HG03045 (cell line): ENCODE data around the gene CARNS1.
A peak's percentile ranks its signal among the peaks of the same experiment; 100 is the strongest.

Experiments
- ATAC-seq: cut with Tn5 transposase; IDR thresholded peaks from one replicate; pipeline ENCODE4 v1.9.1; 2021; ENCODE audit warnings: mild to moderate bottlenecking, moderate library complexity; ENCODE audit not compliant: unreplicated experiment

Gene CARNS1

DNA sequence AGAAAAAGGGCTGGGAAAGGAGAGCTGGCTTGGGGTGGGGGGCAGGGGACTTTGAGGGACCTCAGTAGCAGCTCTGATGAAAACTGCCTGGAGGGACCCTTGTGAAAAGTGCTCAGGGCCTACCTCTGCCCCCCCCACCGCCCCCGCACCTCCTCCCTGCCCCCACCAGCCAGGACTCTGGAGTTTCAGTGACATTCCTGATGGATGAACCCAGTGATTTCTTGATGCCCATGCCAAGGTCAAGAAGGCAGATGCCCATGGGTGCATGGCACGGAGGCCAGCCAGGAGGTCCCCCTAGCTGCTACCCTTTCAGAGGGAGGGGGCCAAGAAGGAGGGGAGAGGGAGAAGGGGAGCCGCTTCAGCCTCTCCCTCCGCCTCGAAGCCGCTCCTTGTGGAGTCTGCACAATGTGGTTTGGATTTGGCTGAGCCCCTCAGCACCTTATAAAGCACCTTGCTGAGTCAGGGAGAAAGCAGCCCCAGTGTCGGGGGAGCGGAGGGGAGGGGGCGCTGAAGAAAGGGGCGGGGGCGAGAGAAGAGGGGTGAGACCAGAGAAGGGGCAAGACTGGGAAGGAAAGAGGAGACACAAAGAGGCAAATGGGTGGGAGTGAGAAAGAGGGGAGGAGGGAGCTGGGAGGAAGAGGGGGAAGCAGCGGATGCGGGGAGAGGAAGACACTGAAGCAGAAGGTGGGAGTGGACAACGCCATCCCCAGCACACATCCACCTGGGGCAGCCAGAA is 40.0 kb upstream of the CARNS1 start:
- ATAC-seq = no peak

DNA sequence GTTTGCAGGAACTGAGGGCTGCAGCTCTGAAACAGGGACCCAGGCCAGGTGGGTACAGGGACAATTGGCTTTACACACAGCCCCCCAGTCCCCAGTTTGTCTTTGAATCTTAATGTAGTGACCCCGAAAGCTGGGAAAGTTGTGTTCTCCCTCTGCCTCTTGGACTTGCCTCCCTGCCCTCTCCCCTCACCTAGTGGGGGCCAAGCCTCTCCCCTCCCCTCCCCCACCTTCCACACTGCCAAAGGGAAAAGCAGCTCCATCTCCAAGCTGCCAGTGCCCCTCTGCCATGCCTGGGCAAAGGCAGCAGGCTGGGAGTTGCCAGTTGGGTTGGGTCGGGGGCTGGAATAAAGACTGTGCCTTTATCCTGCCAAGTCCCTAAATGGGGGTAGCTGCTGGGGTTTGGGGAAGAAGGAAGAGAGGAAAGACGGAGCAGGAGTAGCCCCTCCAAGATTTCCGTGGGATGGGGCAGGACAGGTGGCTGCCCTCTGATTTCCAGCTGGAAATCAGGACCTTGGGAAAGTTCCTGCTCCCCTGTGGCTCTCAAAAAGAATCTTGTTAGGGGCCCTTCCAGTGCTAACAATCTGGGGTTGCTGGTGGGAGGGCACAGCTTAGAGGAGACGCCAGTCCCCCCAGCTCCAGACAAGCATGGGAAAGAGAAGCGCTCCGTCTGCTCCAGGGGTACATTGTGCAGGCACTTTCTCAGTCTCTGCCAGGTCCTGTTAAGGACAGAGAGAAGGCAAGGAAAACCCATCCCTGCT is 39.2 kb upstream of the CARNS1 start:
- ATAC-seq = no peak

DNA sequence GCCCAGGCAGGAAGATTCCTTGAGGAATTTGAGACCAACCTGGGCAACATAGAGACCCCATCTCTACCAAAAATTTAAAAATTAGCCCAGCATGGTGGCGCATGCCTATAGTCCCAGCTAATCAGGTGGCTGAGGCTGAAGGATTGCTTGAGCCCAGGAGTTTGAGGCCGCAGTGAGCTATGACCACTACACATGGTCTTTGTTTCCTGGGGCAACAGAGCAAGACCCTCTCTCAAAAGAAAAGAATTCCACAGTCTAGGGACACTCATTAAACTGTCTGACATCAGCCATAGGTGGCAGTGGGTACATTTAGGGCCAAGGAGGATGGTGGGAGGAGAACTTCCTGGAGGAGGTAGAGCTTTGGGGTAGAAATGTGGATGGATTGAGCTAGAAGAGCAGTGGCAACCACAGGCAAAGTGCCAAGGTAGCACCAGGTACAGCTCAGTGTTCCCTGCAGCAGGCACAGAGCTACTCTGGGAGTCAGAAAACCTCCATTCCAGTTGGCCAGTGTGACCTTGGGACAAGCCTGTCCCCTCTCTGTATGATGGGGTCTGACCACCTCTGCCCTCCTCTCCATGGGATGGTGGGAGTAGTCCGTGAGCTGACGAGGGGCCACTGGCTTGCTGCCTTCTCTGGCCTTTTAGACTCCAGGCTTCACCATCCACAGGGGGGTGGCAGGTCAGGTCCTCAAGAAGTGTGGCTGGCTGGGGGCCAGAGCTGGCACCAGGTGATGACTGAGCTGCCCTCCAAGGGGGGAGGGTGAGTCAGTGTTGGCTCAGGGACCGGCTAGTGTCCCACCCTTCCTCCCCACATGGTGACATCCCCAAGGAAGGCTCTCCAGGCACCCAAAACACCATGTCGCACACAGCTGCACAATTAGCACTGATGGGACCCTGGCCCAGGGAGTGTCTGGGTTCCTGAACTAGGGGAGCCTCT is 38.3 kb upstream of the CARNS1 start:
- no peak for ATAC-seq

DNA sequence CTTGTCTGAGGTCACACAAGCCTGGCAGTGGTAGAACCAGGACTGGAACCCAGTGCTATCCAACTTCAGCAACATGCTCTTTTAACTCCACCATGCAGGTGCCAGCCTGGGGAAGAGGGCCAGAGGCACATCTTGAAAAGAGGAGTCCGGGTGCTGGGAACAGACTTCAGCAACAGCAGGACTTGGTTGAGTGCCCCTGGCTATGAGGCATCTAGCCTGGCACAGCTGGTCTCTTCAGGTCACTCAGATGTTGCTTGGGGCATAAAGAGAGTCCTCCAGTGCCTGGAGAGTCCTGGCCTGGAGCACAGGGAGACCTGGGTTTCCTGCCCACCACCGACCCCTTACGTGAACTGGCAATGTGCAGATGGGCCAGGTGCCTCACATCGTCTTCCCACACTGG is 36.9 kb upstream of the CARNS1 start:
- ATAC-seq = no peak

DNA sequence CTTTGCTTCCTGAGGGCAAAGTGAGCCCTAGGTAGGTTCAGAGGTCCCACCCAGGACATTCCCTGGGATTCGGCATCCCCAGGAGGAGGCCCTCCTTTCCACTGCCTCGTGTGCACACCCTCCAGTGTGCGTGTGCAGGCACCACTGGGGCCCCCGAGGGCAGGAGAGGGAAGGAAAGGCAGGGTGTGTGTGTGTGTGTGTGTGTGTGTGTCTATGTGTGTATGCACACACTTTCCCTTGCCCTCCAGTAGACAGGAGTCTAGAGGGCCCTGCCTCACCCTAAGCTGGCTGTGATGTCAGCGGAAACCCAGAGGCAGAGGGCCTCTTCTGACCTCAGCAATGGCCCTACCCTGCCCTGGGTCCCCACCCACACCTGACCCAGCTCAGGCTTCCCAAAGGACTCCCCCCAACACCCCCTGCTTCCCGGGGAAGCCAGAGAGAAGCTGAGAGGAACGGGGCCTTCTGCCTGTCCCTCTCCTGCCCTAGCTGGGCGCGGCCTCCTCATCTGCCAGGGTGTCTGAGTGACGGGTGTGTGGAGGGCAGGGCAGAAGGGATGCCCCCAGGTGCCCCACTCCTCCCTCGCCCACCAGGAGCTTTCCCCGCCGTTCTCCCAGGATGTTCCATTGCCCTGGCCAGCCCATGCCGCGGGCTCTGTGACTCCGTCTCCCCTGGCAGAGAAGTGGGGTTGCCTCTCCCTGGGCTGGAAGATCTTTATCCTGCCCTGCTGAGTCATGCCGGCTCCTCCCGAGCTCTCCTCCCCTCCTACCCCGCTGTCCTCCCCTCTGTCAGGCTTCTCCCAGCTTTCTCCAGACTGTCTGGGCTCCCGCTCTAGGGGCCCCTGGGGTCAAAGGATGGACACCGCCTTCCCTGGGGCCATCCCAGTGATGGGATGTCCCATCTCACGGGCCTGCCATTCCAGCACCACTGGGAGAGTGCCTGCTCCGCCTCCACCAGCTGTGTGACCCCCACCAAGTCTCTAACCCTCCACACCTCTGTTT is 36.1 kb upstream of the CARNS1 start:
- ATAC-seq = no peak

DNA sequence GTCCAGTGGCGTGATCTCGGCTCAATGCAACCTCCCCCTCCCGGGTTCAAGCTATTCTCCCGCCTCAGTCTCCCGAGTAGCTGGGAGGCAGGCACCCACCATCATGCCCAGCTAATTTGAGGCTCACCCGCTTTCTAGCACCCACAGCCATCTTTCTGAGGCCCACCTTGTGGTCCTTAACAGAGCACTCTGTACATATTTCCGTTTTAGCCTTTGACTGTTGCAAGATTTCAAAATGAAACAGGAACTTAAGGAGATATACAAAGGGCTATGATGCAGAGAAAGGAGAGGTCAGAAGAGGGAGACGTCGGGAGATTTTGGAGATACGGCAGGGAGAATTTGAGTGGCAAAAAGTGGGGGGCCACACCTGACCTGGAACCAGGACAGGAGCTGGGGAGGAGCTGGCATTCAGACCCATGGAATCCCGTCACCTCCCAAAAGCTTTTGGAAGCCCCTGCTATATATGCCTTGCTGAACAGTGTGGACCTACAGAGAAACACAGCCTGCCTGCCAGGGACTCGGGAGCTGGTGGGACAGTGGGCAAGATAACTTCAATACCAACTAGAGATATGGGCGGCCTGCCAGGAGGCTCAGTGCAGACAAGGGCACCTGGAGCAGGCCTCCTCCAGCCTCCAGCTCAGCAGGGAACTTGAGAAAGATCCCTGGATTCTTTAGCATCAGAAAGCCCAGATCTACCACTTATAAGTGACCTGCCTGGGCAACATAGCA is 34.1 kb upstream of the CARNS1 start:
- no peak for ATAC-seq

DNA sequence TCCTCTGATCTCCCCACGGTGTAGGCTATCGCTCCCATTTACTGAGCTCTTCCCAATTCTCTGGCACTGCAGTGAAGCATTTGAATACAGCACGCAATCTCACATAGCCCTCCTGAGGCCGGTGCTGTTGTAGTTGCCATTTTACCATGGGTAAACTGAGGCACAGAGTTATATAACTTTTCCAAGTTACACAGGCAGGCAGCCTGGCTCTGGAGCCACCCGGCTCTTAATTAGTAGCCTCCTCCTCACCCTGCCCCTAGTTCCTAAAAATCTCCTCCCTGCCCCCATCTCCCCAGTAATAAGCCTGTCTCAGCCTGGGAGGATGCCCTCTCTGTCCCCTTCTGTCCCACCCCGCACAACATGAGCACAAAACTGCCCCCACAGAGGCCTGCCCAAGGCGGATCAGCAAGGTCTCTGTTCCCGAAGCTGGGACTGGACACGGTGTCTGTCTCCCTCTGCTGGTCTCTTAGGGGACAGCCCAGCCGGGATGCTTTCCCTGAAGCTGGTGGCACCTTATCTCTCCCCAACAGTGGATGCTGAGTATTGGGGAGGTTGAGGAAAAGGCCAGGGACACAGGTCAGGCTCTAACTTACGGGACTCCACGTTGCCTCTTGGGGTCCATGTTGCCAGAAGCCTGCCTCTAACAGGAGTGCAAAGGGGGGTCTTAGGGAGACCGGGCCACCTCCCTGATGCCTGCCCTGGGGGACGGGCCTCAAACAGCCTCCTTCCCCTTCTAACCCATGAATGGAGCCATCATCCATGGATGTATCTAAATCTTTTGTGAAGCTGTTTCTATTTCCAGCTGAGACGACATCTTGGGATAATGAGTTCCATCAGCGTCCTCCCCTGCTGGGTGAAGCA is 33.0 kb upstream of the CARNS1 start:
- ATAC-seq = peak; percentile 50

DNA sequence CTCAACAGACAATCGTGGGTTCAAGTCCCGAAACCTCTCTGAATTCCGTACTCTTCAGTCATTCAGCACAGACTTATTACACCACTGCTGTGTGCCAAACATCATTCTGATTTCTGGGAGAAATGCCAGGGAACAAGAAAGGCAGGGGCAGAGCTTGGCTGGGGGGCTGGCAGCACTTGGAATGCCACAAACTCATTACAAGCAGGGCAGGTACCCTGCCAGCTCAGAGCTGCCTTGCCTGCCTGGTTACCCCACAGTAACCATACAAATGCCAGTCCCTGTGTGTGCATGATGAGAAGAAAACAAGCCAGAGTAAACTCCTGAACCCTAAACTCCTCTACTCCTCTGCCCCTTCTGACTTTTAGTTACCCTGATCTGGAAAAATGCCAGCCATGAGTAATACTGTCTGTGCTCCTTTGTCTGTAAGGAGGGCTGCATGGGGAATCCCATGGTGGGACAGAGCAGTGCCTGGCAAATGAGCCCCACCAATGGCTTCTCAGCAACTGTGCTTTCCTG is 30.6 kb upstream of the CARNS1 start:
- ATAC-seq = no peak

DNA sequence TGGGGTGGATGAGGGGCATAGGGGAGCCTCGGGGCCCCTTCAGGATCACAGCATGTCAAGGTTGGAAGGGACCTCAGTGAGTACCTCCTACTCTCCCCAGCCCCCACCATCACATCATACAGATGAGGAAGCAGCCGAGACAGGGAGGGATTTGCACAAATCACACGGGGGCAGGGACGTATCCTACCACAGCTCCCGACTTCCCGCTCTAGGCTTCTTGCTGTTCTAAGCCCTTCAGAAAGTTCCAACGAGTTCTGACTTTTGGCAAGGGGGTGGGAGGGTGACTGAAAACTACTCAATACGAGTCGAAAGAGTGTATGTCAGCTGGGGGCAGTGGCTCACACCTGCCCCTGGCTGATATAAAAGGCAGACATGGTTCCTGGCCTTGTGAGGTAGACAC is 28.4 kb upstream of the CARNS1 start:
- ATAC-seq = no peak

DNA sequence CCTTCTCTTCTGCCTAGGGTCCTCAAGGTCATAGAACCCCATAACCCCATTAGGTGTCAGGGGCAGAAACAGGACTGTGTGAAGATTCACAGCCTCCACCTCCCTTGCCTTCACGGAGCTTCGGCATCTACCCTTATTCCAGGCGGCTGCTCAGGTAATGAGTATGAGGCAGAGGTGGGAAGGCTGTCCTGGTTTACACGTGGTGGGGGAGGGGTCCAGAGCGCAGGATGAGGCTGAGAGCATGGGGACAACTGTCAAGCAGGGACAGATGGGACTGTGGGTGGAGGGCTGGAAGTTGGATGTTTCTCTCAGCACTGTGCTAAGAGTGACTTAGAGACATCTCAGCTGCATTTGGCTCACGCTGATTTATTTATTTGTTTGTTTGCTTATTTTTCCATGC is 28.0 kb upstream of the CARNS1 start:
- no peak for ATAC-seq

DNA sequence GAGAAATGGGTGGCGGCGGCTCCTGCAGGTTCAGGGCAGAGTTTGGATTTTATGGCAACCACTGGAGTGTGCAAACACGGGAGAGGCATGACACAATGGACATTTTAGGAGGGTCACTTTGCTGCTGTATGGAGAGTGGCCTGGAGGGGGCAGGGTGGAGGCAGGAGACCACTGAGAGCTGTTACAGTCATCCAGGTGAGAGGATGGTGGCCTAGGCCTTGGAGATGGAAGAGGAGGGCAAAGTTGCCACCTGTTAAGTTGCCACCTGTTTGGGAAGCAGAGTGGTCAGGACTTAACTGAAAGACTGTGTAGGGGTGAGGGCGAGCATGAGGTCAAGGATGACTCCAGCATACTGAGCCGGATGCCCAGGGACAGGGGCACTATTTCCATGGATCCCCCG is 26.0 kb upstream of the CARNS1 start:
- no peak for ATAC-seq

DNA sequence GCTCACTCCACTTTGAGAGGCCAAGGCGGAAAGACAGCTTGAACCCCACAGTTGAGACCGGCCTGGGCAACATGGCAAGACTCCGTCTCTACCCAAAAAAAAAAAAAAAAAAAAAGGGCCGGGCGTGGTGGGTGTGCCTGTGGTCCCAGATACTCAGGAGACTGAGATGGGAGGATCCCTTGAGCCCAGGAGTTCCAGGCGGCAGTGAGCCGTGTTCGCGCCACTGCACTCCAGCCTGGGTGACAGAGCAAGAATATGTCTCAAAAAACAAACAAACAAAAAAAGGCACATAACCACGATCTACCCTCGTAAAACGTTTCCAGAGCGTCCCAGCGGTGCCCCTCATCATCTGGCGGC is 24.6 kb upstream of the CARNS1 start:
- no peak for ATAC-seq

DNA sequence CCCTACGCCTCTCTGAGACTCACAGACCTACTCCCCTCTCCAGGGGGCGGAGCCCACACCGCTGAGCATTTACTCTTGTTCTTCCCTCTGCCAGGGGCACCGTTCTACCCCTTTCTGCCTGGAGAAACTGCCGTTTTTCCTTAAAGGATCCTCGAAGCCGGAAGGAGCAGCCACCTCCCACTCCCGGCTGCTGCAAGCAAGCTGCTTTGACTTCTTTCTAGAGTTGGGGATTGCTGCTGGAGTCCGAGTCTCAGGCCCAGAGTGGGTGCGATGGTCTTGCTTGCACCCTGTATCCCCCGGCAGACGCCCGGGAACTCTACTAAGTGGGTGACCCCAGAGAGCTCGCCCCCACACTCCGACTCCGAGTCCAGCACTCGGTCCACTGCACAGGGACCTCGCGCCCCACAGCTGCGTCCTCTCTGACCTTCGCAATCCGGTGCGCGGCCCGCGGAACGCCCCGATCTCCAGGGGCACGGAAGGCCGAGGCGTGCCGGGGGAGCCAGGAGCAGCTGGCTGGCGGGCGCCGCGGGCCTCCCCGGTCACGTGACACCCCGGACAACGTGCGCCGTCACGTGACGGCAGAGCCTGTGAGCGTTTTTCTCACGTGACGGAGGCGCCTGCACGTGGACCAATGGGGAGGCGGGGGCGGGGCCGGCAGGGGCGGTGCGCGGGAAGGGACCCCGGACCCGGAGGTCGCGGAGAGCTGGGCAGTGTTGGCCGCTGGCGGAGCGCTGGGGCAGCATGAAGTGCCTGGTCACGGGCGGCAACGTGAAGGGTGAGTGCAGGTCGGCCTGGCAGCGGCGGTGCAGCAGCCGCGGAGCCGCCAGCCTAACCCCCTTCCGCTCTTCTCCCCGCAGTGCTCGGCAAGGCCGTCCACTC is 23.9 kb upstream of the CARNS1 start, which contains the start of gene RAD9A:
Gene RAD9A, plus strand, starts transcription at position 683 of the 879 bp plus-strand sequence. Its CDS starts 59 bp downstream, at position 742.
- peak; percentile 49 for ATAC-seq

DNA sequence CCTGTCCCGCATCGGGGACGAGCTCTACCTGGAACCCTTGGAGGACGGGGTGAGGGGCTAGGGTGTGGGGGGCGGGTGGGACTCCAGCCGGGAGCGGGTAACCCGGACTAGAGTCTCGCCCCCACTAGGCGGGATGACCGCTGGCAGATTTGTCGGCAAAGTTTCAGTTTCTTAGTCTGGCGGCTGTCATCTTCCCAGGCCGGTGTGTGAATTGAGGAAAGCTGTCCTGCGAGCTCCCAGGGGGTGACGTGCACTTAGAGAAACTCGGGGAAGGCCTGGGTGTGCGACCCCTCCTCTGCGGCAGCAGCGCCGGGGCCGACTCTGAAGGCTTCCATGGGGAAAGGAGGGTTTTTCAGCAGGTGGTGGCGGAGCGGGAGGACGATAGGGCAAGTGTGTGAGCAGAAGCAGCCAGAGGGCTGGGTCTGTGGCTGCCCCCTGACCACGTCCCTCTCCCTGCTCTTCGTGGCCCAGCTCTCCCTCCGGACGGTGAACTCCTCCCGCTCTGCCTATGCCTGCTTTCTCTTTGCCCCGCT is 23.2 kb upstream of the CARNS1 start:
- ATAC-seq = peak; percentile 5

DNA sequence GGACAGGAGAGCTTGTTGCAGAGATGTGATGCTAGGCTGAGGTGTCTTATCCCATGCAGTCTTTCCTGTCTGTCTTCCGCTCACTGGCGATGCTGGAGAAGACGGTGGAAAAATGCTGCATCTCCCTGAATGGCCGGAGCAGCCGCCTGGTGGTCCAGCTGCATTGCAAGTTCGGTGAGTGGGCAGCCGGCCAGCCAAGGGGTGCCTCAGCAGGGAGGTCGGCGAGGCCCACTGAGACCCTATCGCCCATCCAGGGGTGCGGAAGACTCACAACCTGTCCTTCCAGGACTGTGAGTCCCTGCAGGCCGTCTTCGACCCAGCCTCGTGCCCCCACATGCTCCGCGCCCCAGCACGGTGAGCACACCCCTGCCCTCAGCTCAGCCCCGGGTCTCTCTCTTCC is 22.0 kb upstream of the CARNS1 start:
- ATAC-seq = no peak

DNA sequence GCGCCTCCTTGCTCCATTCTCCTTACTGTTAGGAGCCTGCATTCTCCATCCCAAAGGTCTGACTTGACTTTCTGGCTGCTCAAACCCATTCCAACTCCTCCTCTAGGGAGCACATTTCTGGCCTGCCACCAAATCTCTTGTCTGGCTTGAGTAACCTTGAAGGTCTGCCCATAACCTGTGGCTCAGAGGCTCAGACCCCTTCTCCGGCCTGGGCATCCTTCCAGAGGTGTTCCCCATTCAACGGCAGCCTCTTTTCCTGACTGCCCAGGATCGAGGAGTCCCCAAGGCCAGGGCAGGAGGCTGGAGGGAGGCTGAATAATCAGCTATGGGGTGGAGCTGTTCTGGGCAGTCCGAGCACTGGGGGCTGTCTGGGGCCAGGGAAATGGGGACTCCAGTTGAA is 21.5 kb upstream of the CARNS1 start:
- no peak for ATAC-seq
